ENCODE results near the gene LCN15. TPM values are rescaled to one million over a fixed set of nuclear protein-coding genes. Genes with fewer than 3 reads are reported as not detected.

The LCN15 gene
- total RNA-seq, 1 donor from 2014 or later, result not detected

GRCh38 chr9:136726631-136727191 is 37.6 kb downstream of the LCN15 start:
- Mint-ChIP-seq H3K27ac (peak overlapping the region; percentile 95), H3K36me3 (ENCODE audit: low read depth) (peaks cover 39% of the 10 kb centered on the region), H3K9me3 (no peaks in the 10 kb centered on the region), H3K4me3 (peak overlapping the region; percentile 100), H3K27me3 (peaks cover 3% of the 10 kb centered on the region), H3K4me1 (peaks cover 11% of the 10 kb centered on the region)
- DNase-seq, result peak; percentile 77
- intact Hi-C loops (cut with micrococcal nuclease), result no loop called here

- peaks cover 41% of the 10 kb centered on the region for H3K36me3 Mint-ChIP-seq (ENCODE audit: low read depth)
These were observed 38.2 kb downstream of the LCN15 start for GRCh38 chr9:136726118-136726517.

GRCh38 chr9:136725612-136726011 is 38.7 kb downstream of the LCN15 start:
- H3K4me1 Mint-ChIP-seq, result peaks cover 13% of the 10 kb centered on the region
- no peak overlapping the region for H3K27ac Mint-ChIP-seq
- no peaks in the 10 kb centered on the region for H3K9me3 Mint-ChIP-seq
- H3K4me3 Mint-ChIP-seq, result peak overlapping the region; percentile 100
- intact Hi-C loops (cut with micrococcal nuclease), result no loop called here
- H3K27me3 Mint-ChIP-seq, result peaks cover 3% of the 10 kb centered on the region
- no peak for DNase-seq
- H3K36me3 Mint-ChIP-seq (ENCODE audit: low read depth), result peaks cover 42% of the 10 kb centered on the region

More at GRCh38 chr9:136726118-136726517, 38.2 kb downstream of the LCN15 start:
- peak overlapping the region; percentile 100 for H3K4me3 Mint-ChIP-seq
- intact Hi-C loops (cut with micrococcal nuclease), result no loop called here
- DNase-seq, result no peak
- no peaks in the 10 kb centered on the region for H3K9me3 Mint-ChIP-seq
- peaks cover 3% of the 10 kb centered on the region for H3K27me3 Mint-ChIP-seq
- peaks cover 12% of the 10 kb centered on the region for H3K4me1 Mint-ChIP-seq
- peak overlapping the region; percentile 95 for H3K27ac Mint-ChIP-seq

- Mint-ChIP-seq H3K36me3 (ENCODE audit: low read depth) (peaks cover 42% of the 10 kb centered on the region), H3K27ac (no peak overlapping the region), H3K4me1 (peaks cover 13% of the 10 kb centered on the region), H3K9me3 (no peaks in the 10 kb centered on the region), H3K4me3 (no peak overlapping the region), H3K27me3 (peaks cover 3% of the 10 kb centered on the region)
- DNase-seq, result no peak
- intact Hi-C loops (cut with micrococcal nuclease), result no loop called here
These were observed 39.5 kb downstream of the LCN15 start for GRCh38 chr9:136724772-136725171.

- H3K9me3 Mint-ChIP-seq, result no peaks in the 10 kb centered on the region
- no peak overlapping the region for H3K4me3 Mint-ChIP-seq
- peaks cover 13% of the 10 kb centered on the region for H3K4me1 Mint-ChIP-seq
- peaks cover 2% of the 10 kb centered on the region for H3K27me3 Mint-ChIP-seq
- H3K36me3 Mint-ChIP-seq (ENCODE audit: low read depth), result peaks cover 42% of the 10 kb centered on the region
- no peak overlapping the region for H3K27ac Mint-ChIP-seq
- intact Hi-C loops (cut with micrococcal nuclease), result no loop called here
- no peak for DNase-seq
These were observed 40.3 kb downstream of the LCN15 start for GRCh38 chr9:136723989-136724388.

- Mint-ChIP-seq H3K27ac (no peak overlapping the region), H3K4me1 (peaks cover 13% of the 10 kb centered on the region), H3K27me3 (peaks cover 2% of the 10 kb centered on the region), H3K36me3 (ENCODE audit: low read depth) (peaks cover 42% of the 10 kb centered on the region), H3K9me3 (no peaks in the 10 kb centered on the region), H3K4me3 (no peak overlapping the region)
- no peak for DNase-seq
- intact Hi-C loops (cut with micrococcal nuclease), result no loop called here
These were observed 40.8 kb downstream of the LCN15 start for GRCh38 chr9:136723362-136723976.

GRCh38 chr9:136722969-136723356 is 41.4 kb downstream of the LCN15 start:
- DNase-seq, result no peak
- Mint-ChIP-seq H3K36me3 (ENCODE audit: low read depth) (peaks cover 42% of the 10 kb centered on the region), H3K4me3 (no peak overlapping the region), H3K9me3 (no peaks in the 10 kb centered on the region), H3K27ac (no peak overlapping the region), H3K27me3 (peaks cover 2% of the 10 kb centered on the region), H3K4me1 (peaks cover 13% of the 10 kb centered on the region)
- intact Hi-C loops (cut with micrococcal nuclease), result no loop called here

GRCh38 chr9:136722093-136722968 is 42.0 kb downstream of the LCN15 start:
- Mint-ChIP-seq H3K4me1 (peaks cover 11% of the 10 kb centered on the region), H3K9me3 (no peaks in the 10 kb centered on the region), H3K36me3 (ENCODE audit: low read depth) (peaks cover 39% of the 10 kb centered on the region), H3K27ac (no peak overlapping the region), H3K4me3 (no peak overlapping the region), H3K27me3 (peaks cover 2% of the 10 kb centered on the region)
- DNase-seq, result no peak
- intact Hi-C loops (cut with micrococcal nuclease), result no loop called here

- peak overlapping the region; percentile 65 for H3K27ac Mint-ChIP-seq
- peaks cover 7% of the 10 kb centered on the region for H3K4me1 Mint-ChIP-seq
- intact Hi-C loops (cut with micrococcal nuclease), result no loop called here
- H3K4me3 Mint-ChIP-seq, result no peak overlapping the region
- H3K36me3 Mint-ChIP-seq (ENCODE audit: low read depth), result peaks cover 32% of the 10 kb centered on the region
- no peaks in the 10 kb centered on the region for H3K27me3 Mint-ChIP-seq
- DNase-seq, result no peak
- H3K9me3 Mint-ChIP-seq, result no peaks in the 10 kb centered on the region
These were observed 42.8 kb downstream of the LCN15 start for GRCh38 chr9:136721339-136722092.

- peaks cover 5% of the 10 kb centered on the region for H3K4me1 Mint-ChIP-seq
- H3K27ac Mint-ChIP-seq, result peak overlapping the region; percentile 65
- DNase-seq, result no peak
- intact Hi-C loops (cut with micrococcal nuclease), result no loop called here
- H3K27me3 Mint-ChIP-seq, result peaks cover under 1% of the 10 kb centered on the region
- H3K4me3 Mint-ChIP-seq, result no peak overlapping the region
- H3K9me3 Mint-ChIP-seq, result no peaks in the 10 kb centered on the region
- H3K36me3 Mint-ChIP-seq (ENCODE audit: low read depth), result peaks cover 26% of the 10 kb centered on the region
These were observed 43.4 kb downstream of the LCN15 start for GRCh38 chr9:136720898-136721338.

- peaks cover 5% of the 10 kb centered on the region for H3K4me1 Mint-ChIP-seq
- H3K36me3 Mint-ChIP-seq (ENCODE audit: low read depth), result peaks cover 21% of the 10 kb centered on the region
- no peak overlapping the region for H3K4me3 Mint-ChIP-seq
- no peak overlapping the region for H3K27ac Mint-ChIP-seq
- no peak for DNase-seq
- no peaks in the 10 kb centered on the region for H3K9me3 Mint-ChIP-seq
- intact Hi-C loops (cut with micrococcal nuclease), result no loop called here
- peaks cover 2% of the 10 kb centered on the region for H3K27me3 Mint-ChIP-seq
These were observed 43.9 kb downstream of the LCN15 start for GRCh38 chr9:136720251-136720897.

- no peak overlapping the region for H3K27ac Mint-ChIP-seq
- H3K4me3 Mint-ChIP-seq, result no peak overlapping the region
- peaks cover 2% of the 10 kb centered on the region for H3K27me3 Mint-ChIP-seq
- H3K9me3 Mint-ChIP-seq, result no peaks in the 10 kb centered on the region
- no peak for DNase-seq
- H3K4me1 Mint-ChIP-seq, result peaks cover 4% of the 10 kb centered on the region
- intact Hi-C loops (cut with micrococcal nuclease), result no loop called here
- peaks cover 12% of the 10 kb centered on the region for H3K36me3 Mint-ChIP-seq (ENCODE audit: low read depth)
These were observed 45.0 kb downstream of the LCN15 start for GRCh38 chr9:136719195-136719880.

Measured in activated CD4-positive, alpha-beta T cell treated with anti-CD3 and anti-CD28 coated beads, Interleukin-2, amount 10 ng/mL, durations not matched to agents 24 days and 14 days (primary cell).